DOHH2 (cell line): ENCODE data around the gene NDUFS7.

ENCODE experiments used
- CTCF ChIP-seq: fragments of 200-600 bp; sonication (generic); IDR thresholded peaks from one replicate; pipeline ENCODE4 v1.5.1; 2014; ENCODE audit warnings: antibody characterized with exemption, mild to moderate bottlenecking, low read depth, low read length; ENCODE audit not compliant: poor library complexity, severe bottlenecking
- EZH2phosphoT487 ChIP-seq: fragments of 200-600 bp; sonication (generic); IDR thresholded peaks from 2 replicates; pipeline ENCODE4 v1.6.1; 2017; ENCODE audit warnings: borderline replicate concordance, mild to moderate bottlenecking, antibody characterized with exemption, low read length, moderate library complexity, mixed read lengths

- TF ChIP-seq CTCF, result no peak
- no peak for TF ChIP-seq EZH2phosphoT487
Measured at GRCh38 chr19:1430246-1430645, 46.5 kb downstream of the NDUFS7 start.
